Stimulated activated effector memory CD8-positive, alpha-beta T cell treated with anti-CD3 and anti-CD28 coated beads, Interleukin-12 subunit alpha, Interleukin-12 subunit beta, amount 100 ng/mL, for 72 hours (primary cell): ENCODE results near the gene MARVELD3.
"Not testable (repeated sequence)": the region's sequence is repeated elsewhere in the genome, so short reads cannot be mapped to it uniquely, and the experiment has no call there.

Experiments
- ATAC-seq: fragments of 150-1000 bp; cut with Tn5 transposase; 2 replicates; pipeline ENCODE4 v1.10.0; 2021
- DNase-seq, 2 donors: peaks; one replicate each; pipeline ENCODE4 v3.0.0; 2021 to 2022; ENCODE audit warnings: low spot score in 2 of 2
- H3K27ac Mint-ChIP-seq: one replicate; pipeline ENCODE4 v1.8.0; 2022; ENCODE audit warnings: mild to moderate bottlenecking, mixed read lengths
- H3K36me3 Mint-ChIP-seq: one replicate; pipeline ENCODE4 v1.8.0; 2022; ENCODE audit warnings: mild to moderate bottlenecking, mixed read lengths
- H3K4me1 Mint-ChIP-seq: one replicate; pipeline ENCODE4 v1.8.0; 2022; ENCODE audit warnings: mixed read lengths
- H3K4me3 Mint-ChIP-seq: one replicate; pipeline ENCODE4 v1.8.0; 2022; ENCODE audit warnings: mild to moderate bottlenecking, mixed read lengths
- H3K9me3 Mint-ChIP-seq: one replicate; pipeline ENCODE4 v1.8.0; 2022; ENCODE audit warnings: mixed read lengths

MARVELD3 gene, protein sequence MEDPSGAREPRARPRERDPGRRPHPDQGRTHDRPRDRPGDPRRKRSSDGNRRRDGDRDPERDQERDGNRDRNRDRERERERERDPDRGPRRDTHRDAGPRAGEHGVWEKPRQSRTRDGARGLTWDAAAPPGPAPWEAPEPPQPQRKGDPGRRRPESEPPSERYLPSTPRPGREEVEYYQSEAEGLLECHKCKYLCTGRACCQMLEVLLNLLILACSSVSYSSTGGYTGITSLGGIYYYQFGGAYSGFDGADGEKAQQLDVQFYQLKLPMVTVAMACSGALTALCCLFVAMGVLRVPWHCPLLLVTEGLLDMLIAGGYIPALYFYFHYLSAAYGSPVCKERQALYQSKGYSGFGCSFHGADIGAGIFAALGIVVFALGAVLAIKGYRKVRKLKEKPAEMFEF

DNA sequence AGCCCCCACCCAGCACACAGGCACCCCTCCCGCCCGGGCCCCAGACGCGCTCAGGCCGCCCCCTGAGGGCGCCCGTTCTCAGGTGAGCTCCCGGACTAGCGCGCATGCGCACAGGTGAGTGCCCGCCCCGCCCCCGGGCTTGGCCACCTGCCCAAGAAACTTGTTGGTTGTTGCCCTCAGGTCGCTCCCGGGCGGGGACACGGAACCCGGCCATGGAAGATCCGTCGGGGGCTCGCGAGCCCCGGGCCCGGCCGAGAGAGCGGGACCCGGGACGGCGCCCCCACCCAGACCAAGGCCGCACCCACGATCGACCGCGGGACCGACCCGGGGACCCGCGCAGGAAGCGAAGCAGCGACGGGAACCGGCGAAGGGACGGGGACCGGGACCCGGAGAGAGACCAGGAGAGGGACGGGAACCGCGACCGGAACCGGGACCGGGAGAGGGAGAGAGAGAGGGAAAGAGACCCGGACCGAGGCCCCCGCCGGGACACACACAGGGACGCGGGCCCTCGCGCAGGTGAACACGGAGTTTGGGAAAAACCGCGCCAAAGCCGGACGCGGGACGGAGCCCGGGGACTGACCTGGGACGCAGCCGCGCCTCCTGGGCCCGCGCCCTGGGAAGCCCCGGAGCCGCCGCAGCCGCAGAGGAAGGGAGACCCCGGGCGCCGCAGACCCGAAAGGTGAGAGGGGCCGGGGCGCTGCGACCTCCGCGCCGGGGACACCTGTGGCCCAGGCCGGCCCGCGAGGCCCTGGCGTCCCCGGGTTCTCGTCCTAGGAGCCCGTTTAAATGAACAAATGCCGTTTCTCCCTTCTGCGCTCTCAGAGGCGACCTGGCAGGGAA is at the start of gene MARVELD3:
Gene MARVELD3, plus strand, starts transcription at position 167 of the 840 bp plus-strand sequence. Its CDS starts 46 bp downstream, at position 213.
- Mint-ChIP-seq H3K27ac (no peak within 1 kb of the TSS), H3K9me3 (no peaks in the 10 kb centered on the region), H3K36me3 (no peaks in the 10 kb centered on the region), H3K4me1 (no peaks in the 10 kb centered on the region), H3K4me3 (no peak within 1 kb of the TSS)
- ATAC-seq (no peak), DNase-seq (no peak)

- Mint-ChIP-seq H3K9me3 (no peaks in the 10 kb centered on the region), H3K36me3 (no peaks in the 10 kb centered on the region), H3K27ac (no peak within 1 kb of the TSS), H3K4me1 (no peaks in the 10 kb centered on the region), H3K4me3 (no peak within 1 kb of the TSS)
- ATAC-seq, result no peak
- no peak for DNase-seq
Measured at GRCh38 chr16:71576971-71577370, 49.0 kb upstream of the MARVELD3 start, which contains the start of gene TAT. TAT (minus strand) TSS chr16:71577092; CDS start chr16:71576415, 677 bp downstream.

DNA sequence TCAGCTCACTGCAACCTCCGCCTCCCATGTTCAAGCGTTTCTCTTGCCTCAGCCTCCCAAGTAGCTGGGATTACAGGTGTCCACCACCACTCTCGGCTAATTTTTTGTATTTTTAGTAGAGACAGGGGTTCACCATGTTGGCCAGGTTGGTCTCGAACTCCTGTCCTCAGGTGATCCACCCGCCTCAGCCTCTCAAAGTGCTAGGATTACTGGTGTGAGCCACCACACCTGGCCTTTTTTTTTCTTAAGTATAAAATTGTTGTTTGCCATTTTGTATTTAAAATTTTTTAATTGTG is 43.5 kb upstream of the MARVELD3 start:
- not testable (repeated sequence) for DNase-seq, H3K9me3 Mint-ChIP-seq, H3K4me1 Mint-ChIP-seq, H3K36me3 Mint-ChIP-seq, H3K4me3 Mint-ChIP-seq, H3K27ac Mint-ChIP-seq, ATAC-seq

DNA sequence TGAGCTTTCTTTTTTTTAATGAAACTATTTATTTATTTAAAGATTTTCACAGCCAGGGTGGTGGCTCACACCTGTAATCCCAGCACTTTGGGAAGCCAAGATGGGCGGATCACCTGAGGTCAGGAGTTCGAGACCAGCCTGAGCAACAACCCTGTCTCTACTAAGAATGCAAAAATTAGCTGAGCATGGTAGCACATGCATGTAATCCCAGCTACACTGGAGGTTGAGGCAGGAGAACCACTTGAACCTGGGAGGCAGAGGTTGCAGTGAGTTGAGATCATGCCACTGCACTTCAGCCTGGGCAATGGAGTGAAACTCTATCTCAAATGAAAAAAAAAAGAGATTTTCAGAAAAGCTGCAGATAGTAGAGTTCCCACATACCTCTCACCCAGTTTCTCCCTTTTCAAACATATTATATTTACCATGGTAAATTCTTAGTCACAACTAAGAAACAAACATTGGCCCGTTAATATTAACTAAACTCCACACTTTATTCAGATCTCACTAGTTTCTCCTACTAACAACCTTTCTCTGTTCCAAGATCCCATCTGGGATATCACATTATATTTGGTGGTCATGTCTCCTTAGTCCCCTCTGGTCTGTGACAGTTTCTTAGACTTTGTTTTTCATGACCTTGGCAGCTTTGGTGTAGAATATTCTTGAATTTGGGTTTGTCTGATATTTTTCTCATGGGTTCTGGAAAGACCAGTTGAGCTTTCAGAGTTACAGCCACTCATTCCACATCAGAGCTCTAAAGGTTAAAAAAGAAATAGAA is 41.3 kb upstream of the MARVELD3 start:
- Mint-ChIP-seq H3K27ac (no peak overlapping the region), H3K4me1 (no peaks in the 10 kb centered on the region), H3K36me3 (no peaks in the 10 kb centered on the region), H3K9me3 (no peaks in the 10 kb centered on the region), H3K4me3 (no peak overlapping the region)
- DNase-seq (no peak), ATAC-seq (no peak)

DNA sequence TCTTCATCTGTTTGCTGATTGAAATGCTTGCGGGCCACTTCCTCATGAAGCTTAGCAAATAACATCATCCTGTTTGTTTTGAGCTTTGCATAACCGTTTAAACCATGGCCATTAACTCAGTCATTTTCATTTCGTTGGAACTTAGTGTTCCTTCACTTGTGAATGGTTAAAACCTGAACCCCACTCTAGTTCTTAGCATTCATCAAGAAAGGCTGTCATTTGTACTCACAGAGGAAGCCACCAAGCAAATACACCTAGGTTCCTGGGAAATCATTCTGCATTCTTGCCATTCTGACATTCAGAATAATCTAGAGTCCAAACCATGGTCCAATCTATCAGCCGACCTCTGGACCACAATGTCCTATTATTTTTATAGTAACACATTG is 40.7 kb upstream of the MARVELD3 start:
- DNase-seq (no peak), ATAC-seq (no peak)
- H3K4me3 Mint-ChIP-seq, result no peak overlapping the region
- H3K27ac Mint-ChIP-seq, result no peak overlapping the region
- no peaks in the 10 kb centered on the region for H3K9me3 Mint-ChIP-seq
- H3K36me3 Mint-ChIP-seq, result no peaks in the 10 kb centered on the region
- no peaks in the 10 kb centered on the region for H3K4me1 Mint-ChIP-seq

- H3K4me3 Mint-ChIP-seq, H3K4me1 Mint-ChIP-seq, H3K36me3 Mint-ChIP-seq: not testable (repeated sequence)
Measured at GRCh38 chr16:71589334-71589733, 36.6 kb upstream of the MARVELD3 start.

GRCh38 chr16:71590071-71590470 is 35.9 kb upstream of the MARVELD3 start:
- not testable (repeated sequence) for H3K4me1 Mint-ChIP-seq, ATAC-seq, H3K27ac Mint-ChIP-seq, H3K4me3 Mint-ChIP-seq, H3K9me3 Mint-ChIP-seq, DNase-seq, H3K36me3 Mint-ChIP-seq

More at GRCh38 chr16:71589334-71589733, 36.6 kb upstream of the MARVELD3 start:
- not testable (repeated sequence) for ATAC-seq, H3K27ac Mint-ChIP-seq, H3K9me3 Mint-ChIP-seq, DNase-seq

GRCh38 chr16:71590584-71590983 is 35.4 kb upstream of the MARVELD3 start:
- Mint-ChIP-seq H3K4me1 (no peaks in the 10 kb centered on the region), H3K4me3 (no peak overlapping the region), H3K36me3 (no peaks in the 10 kb centered on the region), H3K9me3 (no peaks in the 10 kb centered on the region), H3K27ac (no peak overlapping the region)
- ATAC-seq (no peak), DNase-seq (no peak)

DNA sequence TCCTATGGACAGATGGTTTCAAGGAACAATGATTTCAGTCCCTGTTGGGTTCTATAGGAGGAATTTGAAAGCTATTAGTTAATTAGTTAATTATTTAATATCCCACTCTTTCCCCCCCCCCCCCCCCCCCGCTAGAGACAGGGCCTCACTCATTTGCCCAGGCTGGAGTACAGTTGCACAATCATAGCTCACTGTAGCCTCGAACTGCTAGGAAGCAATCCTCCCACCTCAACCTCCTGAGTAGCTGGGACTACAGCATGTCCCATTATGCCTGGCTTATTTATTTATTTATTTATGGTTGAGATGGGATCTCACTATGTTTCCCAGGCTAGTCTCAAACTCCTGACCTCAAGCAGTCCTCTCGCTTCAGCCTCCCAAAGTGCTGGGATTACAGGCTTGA is 34.1 kb upstream of the MARVELD3 start:
- ATAC-seq (no peak), DNase-seq (no peak)
- Mint-ChIP-seq H3K4me1 (no peaks in the 10 kb centered on the region), H3K9me3 (no peaks in the 10 kb centered on the region), H3K36me3 (no peaks in the 10 kb centered on the region), H3K4me3 (no peak overlapping the region), H3K27ac (no peak overlapping the region)

GRCh38 chr16:71593048-71593999 is 32.7 kb upstream of the MARVELD3 start:
- Mint-ChIP-seq H3K27ac (no peak overlapping the region), H3K9me3 (no peaks in the 10 kb centered on the region), H3K4me3 (no peak overlapping the region), H3K4me1 (no peaks in the 10 kb centered on the region), H3K36me3 (no peaks in the 10 kb centered on the region)
- DNase-seq (no peak), ATAC-seq (no peak)

DNA sequence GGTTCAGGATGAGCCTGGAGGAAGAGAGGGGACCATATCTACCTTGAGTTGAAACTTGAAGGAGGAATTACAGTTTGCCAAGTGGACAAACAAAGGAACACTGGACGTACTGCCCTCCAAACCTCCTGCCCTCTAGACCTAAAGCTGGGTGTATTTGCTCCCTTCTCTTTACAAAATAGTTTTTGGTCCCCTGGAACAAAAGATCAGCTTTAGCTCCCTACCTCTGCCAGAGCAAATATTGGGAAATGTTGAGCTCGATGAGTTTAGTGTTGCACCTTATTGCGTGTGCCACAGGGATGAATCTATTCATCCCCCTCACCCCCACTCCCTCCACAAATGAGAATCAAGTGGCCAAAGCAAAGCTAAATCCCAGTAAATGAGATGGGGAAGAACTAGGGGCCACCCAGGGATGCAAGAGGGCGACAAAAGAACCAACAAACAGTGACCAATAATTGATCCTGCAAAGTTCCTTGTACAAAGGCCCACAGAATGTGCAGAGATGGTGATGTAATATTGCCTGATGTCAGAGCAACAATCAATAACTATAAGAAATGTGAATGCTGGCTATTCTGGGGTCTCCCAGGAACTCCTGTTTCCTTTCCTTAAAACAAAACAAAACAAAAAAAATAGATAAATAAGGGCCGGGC is 31.9 kb upstream of the MARVELD3 start:
- DNase-seq, result no peak
- no peak overlapping the region for H3K4me3 Mint-ChIP-seq
- ATAC-seq, result no peak
- no peak overlapping the region for H3K27ac Mint-ChIP-seq
- no peaks in the 10 kb centered on the region for H3K9me3 Mint-ChIP-seq
- no peaks in the 10 kb centered on the region for H3K4me1 Mint-ChIP-seq
- no peaks in the 10 kb centered on the region for H3K36me3 Mint-ChIP-seq

DNA sequence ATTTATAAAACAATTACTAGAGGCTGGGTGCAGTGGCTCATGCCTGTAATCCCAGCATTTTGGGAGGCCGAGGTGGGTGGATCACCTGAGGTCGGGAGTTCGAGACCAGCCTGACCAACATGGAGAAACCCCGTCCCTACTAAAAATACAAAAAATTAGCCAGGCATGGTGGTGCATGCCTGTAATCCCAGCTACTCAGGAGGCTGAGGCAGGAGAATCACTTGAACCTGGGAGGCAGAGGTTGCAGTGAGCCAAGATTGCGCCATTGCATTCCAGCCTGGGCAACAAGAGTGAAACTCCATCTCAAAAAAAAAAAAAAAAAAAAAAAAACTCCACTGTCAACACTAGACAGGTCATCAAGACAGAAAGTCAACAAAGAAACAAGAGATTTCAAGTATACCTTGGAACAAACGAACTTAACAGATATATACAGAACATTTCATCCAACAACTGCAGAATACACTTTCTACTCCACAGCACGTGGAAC is 30.6 kb upstream of the MARVELD3 start:
- not testable (repeated sequence) for ATAC-seq, H3K4me3 Mint-ChIP-seq, H3K4me1 Mint-ChIP-seq, DNase-seq, H3K27ac Mint-ChIP-seq, H3K9me3 Mint-ChIP-seq, H3K36me3 Mint-ChIP-seq

GRCh38 chr16:71598426-71598825 is 27.6 kb upstream of the MARVELD3 start:
- not testable (repeated sequence) for ATAC-seq, H3K4me1 Mint-ChIP-seq, H3K4me3 Mint-ChIP-seq, H3K36me3 Mint-ChIP-seq, H3K9me3 Mint-ChIP-seq, H3K27ac Mint-ChIP-seq, DNase-seq

GRCh38 chr16:71600822-71601221 is 25.2 kb upstream of the MARVELD3 start:
- Mint-ChIP-seq H3K36me3 (no peaks in the 10 kb centered on the region), H3K27ac (no peak overlapping the region), H3K4me3 (no peak overlapping the region)

More at GRCh38 chr16:71600822-71601221, 25.2 kb upstream of the MARVELD3 start:
- no peaks in the 10 kb centered on the region for H3K4me1 Mint-ChIP-seq
- no peak for ATAC-seq
- no peaks in the 10 kb centered on the region for H3K9me3 Mint-ChIP-seq
- DNase-seq, result no peak
